GM12873 (cell line): Measurements from ENCODE around the gene CSMD2.

Source experiments
- CTCF ChIP-seq: IDR thresholded peaks from 2 replicates; pipeline ENCODE4 v1.5.1; 2012; ENCODE audit warnings: low read depth, mild to moderate bottlenecking, moderate library complexity, low read length, control low read depth; ENCODE audit not compliant: insufficient read depth; ENCODE audit errors: missing control alignments

CSMD2 gene

DNA sequence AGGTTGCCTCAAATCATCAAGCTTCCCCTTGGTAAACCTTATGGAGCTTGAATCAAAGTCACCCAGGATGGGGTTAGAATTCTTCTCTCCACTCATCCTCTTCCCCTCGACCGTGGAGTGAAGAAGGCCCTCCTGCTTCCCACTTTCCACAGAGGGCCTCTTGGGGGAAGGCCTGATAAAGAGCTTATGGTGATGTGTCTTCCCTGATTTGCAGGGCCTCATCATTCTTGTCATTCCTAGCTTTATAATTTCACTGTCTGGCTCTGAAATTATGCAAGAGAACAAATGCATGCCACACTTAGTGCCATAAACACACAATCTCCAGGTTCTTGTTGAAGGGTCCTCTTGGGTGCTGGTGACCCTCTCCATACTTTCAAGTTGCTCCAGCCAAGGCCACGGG, 199.9 kb downstream of the CSMD2 start:
- TF ChIP-seq CTCF = no peak

DNA sequence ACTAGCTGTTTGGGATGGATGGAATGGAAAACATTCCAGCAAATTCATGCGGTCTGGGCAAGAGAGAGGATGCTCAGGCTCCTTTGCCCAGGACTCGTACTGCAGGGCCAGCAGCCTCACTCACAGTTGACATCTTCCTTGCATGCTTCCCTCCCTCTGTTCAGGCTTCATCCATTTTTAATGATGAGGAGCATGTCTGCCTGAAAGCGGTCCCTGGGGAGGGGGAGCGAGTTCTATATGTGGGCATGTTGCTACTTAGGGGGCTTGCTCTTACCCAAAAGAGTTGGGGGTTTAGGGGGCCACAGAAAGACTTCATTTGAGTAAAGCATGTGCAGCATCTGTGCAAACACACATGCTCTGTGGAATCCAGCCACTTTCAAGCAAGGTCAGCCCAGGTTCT, 203.0 kb downstream of the CSMD2 start:
- no peak for TF ChIP-seq CTCF

DNA sequence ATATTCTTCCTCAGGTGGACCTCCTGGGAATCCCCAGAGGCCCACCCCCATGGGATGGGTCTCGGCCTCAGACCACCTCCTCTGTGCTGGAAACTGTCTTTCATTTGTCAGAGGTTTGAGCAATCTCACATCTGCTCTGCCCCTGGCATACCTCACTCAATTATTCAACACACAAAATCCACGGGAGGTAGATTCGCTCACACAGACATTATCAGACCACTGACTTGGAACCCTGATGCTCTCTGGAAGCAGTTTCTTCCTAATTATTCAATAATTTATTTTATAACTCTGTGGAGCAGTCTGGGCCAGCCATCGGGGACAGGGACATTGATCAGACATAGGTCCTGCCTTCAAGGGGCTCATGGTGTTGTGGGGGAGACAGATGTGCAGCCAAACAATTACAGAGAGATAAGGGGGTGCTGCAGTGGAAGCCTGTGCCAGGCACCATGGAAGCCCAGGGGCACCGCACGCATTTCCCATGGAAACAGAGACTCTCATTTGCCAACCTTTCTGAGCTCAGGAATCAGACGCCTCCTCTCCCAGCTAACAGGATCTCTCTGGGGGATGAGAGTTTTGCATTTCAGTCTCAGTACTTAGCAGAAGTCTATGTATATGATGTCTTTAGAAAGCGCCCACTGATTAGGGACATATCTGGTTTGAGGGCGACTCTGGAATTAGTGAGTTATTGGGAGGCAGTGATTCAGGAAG, 204.7 kb downstream of the CSMD2 start:
- no peak for TF ChIP-seq CTCF

DNA sequence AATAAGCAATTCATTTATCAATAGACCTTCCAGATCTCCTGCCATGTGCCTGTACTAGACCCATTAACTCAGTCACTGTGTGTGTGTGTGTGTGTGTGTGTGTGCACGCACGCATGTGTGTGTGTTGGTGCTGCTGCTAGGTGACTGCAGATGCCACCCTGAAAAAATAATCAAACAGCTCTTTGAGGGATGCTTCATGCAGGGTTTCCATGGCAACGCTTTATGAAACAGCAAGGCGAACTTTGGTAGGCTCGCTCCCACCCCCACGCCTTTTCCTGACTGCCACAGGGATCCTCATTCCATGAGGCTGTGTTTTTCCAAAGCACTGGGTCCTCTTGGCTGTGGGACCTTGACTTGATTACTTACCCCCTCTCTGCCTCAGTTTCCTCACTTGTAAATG, 207.2 kb downstream of the CSMD2 start:
- TF ChIP-seq CTCF = no peak

- TF ChIP-seq CTCF = no peak
These were observed 209.9 kb downstream of the CSMD2 start for GRCh38 chr1:33955096-33955495.

DNA sequence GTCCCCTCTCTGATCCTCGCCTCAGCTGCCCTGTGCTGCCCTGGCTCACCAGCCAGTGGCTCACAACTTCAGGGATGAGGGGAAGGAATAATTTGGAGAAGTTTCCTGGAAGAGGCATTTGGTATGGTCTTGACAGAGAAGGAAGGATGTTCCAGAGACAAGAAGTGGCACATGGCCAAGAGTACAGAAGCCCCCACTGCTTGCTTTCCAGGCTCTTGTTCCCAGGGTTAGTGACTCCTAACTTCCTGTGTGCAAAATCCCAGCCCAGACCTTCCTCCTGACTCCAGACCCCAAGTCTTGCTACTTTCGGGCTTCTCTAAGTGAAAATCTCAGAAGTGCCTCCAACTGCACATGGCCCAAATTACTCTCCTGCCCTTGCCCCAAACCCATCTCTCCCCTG, 215.5 kb downstream of the CSMD2 start:
- no peak for TF ChIP-seq CTCF

GRCh38 chr1:33948291-33948690, 216.7 kb downstream of the CSMD2 start:
- no peak for TF ChIP-seq CTCF

DNA sequence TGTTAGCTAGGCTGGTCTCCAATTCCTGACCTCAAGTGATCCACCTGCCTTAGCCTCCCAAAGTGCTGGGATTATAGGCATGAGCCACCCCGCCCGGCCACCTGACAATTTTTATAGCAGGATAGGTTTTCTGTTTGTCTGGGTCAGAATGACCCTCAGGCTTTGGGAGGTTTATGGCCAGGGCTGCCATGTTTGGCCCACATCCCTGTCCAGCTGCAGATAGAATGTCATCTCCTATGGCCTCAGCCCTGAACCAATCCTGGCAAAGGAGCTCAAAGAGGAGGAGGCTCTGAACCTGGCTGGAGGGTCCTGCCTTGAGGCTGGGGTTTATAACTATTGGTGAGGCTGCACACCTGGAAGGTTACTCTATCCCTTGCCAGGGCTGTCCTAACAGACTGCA, 218.2 kb downstream of the CSMD2 start:
- no peak for TF ChIP-seq CTCF
